OCI-LY7 (cell line): ENCODE measurements around the gene UAP1L1. TPM values are rescaled to one million over a fixed set of nuclear protein-coding genes. Genes with fewer than 3 reads are reported as not detected.

ENCODE experiments used
- BruUV-seq: library from RNA; stranded (reverse); fragments of 400-500 nt; replicated peaks from 2 replicates; lab custom pipeline; 2021; lab: Mats Ljungman, UMichigan
- CTCF ChIA-PET: fragments of 300-600 bp; sonication (Branson Sonifier 250); formaldehyde crosslinking; loops from one replicate; lab custom pipeline; 2022; ENCODE audit warnings: antibody characterized with exemption; ENCODE audit not compliant: unreplicated experiment; lab: Charles Lee
- POLR2A ChIA-PET: fragments of 300-600 bp; sonication (Branson Sonifier 250); formaldehyde crosslinking; loops from one replicate; lab custom pipeline; 2022; ENCODE audit warnings: antibody characterized with exemption; lab: Charles Lee
- DNase-seq: peaks from one replicate; pipeline ENCODE4 v3.0.0-alpha.2; 2015; ENCODE audit warnings: low spot score
- H2AFZ ChIP-seq: fragments of 200-600 bp; sonication (generic), shearing (Covaris generic); 2 replicates; pipeline ENCODE4 v1.6.1; 2014; ENCODE audit warnings: mild to moderate bottlenecking, antibody characterized with exemption, low read length, moderate library complexity
- H3K27ac ChIP-seq: fragments of 200-600 bp; sonication (generic); 2 replicates; pipeline ENCODE4 v1.5.1; 2014; ENCODE audit warnings: mixed run types, low read depth, mild to moderate bottlenecking, moderate library complexity, low read length, inconsistent platforms; ENCODE audit not compliant: poor library complexity, severe bottlenecking
- H3K36me3 ChIP-seq: fragments of 200-600 bp; sonication (generic); 2 replicates; pipeline ENCODE4 v1.6.1; 2014; ENCODE audit warnings: mild to moderate bottlenecking, antibody characterized with exemption, low read length, moderate library complexity, mixed read lengths; ENCODE audit not compliant: insufficient read depth
- H3K4me1 ChIP-seq: fragments of 200-600 bp; sonication (generic); 2 replicates; pipeline ENCODE4 v1.5.1; 2014; ENCODE audit warnings: mild to moderate bottlenecking, low read length; ENCODE audit not compliant: insufficient read depth, poor library complexity, severe bottlenecking
- H3K4me2 ChIP-seq: fragments of 200-600 bp; sonication (generic); 2 replicates; pipeline ENCODE4 v1.6.1; 2014; ENCODE audit warnings: mild to moderate bottlenecking, low read length
- H3K4me3 ChIP-seq: fragments of 200-600 bp; sonication (generic); 2 replicates; pipeline ENCODE4 v1.5.1; 2014; ENCODE audit warnings: mild to moderate bottlenecking, low read depth, low read length; ENCODE audit not compliant: poor library complexity, severe bottlenecking
- H3K79me2 ChIP-seq: fragments of 200-600 bp; sonication (generic); 2 replicates; pipeline ENCODE4 v1.6.1; 2016; ENCODE audit warnings: low read depth, mild to moderate bottlenecking, low read length, moderate library complexity, mixed read lengths; ENCODE audit not compliant: insufficient read depth
- H3K9me2 ChIP-seq: fragments of 200-600 bp; sonication (generic); 2 replicates; pipeline ENCODE4 v1.6.1; 2016; ENCODE audit warnings: mild to moderate bottlenecking, low read length, mixed read lengths; ENCODE audit not compliant: insufficient read depth
- H3K9me3 ChIP-seq: fragments of 200-600 bp; sonication (generic); 2 replicates; pipeline ENCODE4 v1.6.1; 2014; ENCODE audit warnings: mild to moderate bottlenecking, mixed run types, low read length, mixed read lengths
- H4K20me1 ChIP-seq: fragments of 200-600 bp; sonication (generic); 2 replicates; pipeline ENCODE4 v1.6.1; 2014; ENCODE audit warnings: mild to moderate bottlenecking, antibody characterized with exemption, low read length, moderate library complexity, mixed read lengths; ENCODE audit not compliant: insufficient read depth
- CTCF ChIP-seq: fragments of 200-600 bp; sonication (generic); conservative IDR thresholded peaks from 2 replicates; pipeline ENCODE4 v1.5.1; 2014; ENCODE audit warnings: mild to moderate bottlenecking, antibody characterized with exemption, low read length, moderate library complexity, mixed read lengths
- EZH2phosphoT487 ChIP-seq: fragments of 200-600 bp; sonication (generic); IDR thresholded peaks from 2 replicates; pipeline ENCODE4 v1.6.1; 2018; ENCODE audit warnings: low read depth, borderline replicate concordance, mild to moderate bottlenecking, mixed run types, antibody characterized with exemption, low read length, moderate library complexity, mixed read lengths
- intact Hi-C: fragments of 100-400 bp; cut with micrococcal nuclease; formaldehyde crosslinking; loops from one replicate; pipeline ENCODE4 v1.10.0; 2022; ENCODE audit not compliant: unreplicated experiment
- total RNA-seq, 2 experiments: library from RNA; depleted of rRNA in 1 of 2; stranded (reverse); fragments of >200 nt in 1 of 2; shearing (Covaris generic) in 1 of 2; gene quantifications; 2 replicates each; pipeline ENCODE4 v1.2.3, GENCODE V29; 2014 to 2022

UAP1L1 gene
- total RNA-seq, 2 experiments from 2014 or later: 5.7 to 16.7 TPM

GRCh38 chr9:137108608-137109249 lies 31.4 kb downstream of the UAP1L1 start:
- no peak overlapping the region for H3K27ac ChIP-seq
- H3K9me3 ChIP-seq: 0 out of 2 replicates have a peak, but pooled peaks cover 3% of the 10 kb centered on the region
- DNase-seq: no peak
- H3K9me2 ChIP-seq: no peaks in the 10 kb centered on the region
- H3K4me1 ChIP-seq: peaks cover 6% of the 10 kb centered on the region
- no peak overlapping the region for H3K4me3 ChIP-seq
- H4K20me1 ChIP-seq: no peaks in the 10 kb centered on the region
- POLR2A ChIA-PET: no interaction called here
- H2AFZ ChIP-seq: no peak overlapping the region
- no peaks in the 10 kb centered on the region for H3K79me2 ChIP-seq
- peaks cover 88% of the 10 kb centered on the region for H3K36me3 ChIP-seq
- TF ChIP-seq CTCF (no peak), EZH2phosphoT487 (no peak)
- CTCF ChIA-PET: no interaction called here
- intact Hi-C loops: no loop called here
- no peak overlapping the region for H3K4me2 ChIP-seq
- BruUV-seq: no TSS peak

- H3K9me2 ChIP-seq: no peaks in the 10 kb centered on the region
- peaks cover 80% of the 10 kb centered on the region for H3K36me3 ChIP-seq
- no peak overlapping the region for H3K4me2 ChIP-seq
- no peaks in the 10 kb centered on the region for H4K20me1 ChIP-seq
- no peaks in the 10 kb centered on the region for H3K79me2 ChIP-seq
- H3K27ac ChIP-seq: no peak overlapping the region
- CTCF ChIA-PET: no interaction called here
- H3K9me3 ChIP-seq: no peaks in the 10 kb centered on the region
- BruUV-seq: no TSS peak
- DNase-seq: no peak
- H3K4me3 ChIP-seq: no peak overlapping the region
- POLR2A ChIA-PET: no interaction called here
- TF ChIP-seq CTCF (no peak), EZH2phosphoT487 (no peak)
- intact Hi-C loops: no loop called here
- peaks cover 6% of the 10 kb centered on the region for H3K4me1 ChIP-seq
- no peak overlapping the region for H2AFZ ChIP-seq
These were observed 32.2 kb downstream of the UAP1L1 start for GRCh38 chr9:137109250-137110146.
